ENCODE measurements around the gene CEP19.

CEP19 gene

GRCh38 chr3:196707566-196707965 is 4.5 kb downstream of the CEP19 start:
- no peak for DNase-seq

DNA sequence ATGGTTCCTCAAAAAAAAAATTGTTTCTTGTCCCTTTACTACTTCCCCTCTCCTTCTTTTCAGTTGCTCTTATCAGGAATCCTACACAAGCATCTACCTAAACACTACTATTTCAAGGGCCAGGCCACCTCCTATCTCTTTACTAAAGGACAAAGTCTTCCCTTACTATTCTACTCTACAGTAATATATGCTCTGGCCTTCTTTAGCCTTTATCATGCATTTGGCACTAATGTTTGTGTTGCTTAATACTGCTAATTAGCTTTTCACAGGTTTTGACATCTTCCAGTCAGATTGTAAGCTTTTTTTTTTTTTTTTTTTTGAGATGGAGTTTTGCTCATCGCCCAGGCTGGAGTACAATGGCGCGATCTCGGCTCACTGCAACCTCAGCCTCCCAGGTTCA is 5.3 kb downstream of the CEP19 start:
- no peak for DNase-seq

DNA sequence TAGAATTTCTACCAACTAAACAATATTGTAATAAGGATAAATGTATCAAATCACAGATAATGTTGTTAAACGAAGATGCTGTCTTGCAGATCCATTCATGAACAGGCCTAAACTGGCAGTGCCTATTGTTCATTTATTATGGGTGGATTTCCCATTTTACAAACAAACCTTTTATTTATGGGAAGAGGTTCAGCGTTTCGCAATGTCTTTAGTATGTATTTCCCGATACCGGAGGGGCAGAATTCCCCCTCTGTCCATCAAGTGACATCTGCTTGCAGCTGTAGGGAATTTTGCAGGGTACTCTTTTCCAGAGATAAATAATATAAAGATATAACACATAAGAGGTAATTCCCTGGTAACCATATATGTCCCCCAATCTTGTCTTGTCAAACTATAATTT is 5.7 kb downstream of the CEP19 start:
- DNase-seq = no peak

GRCh38 chr3:196700801-196701200 is 11.2 kb downstream of the CEP19 start:
- DNase-seq = peak; percentile 59 to 60

GRCh38 chr3:196699749-196700148 is 12.3 kb downstream of the CEP19 start:
- DNase-seq = no peak

DNA sequence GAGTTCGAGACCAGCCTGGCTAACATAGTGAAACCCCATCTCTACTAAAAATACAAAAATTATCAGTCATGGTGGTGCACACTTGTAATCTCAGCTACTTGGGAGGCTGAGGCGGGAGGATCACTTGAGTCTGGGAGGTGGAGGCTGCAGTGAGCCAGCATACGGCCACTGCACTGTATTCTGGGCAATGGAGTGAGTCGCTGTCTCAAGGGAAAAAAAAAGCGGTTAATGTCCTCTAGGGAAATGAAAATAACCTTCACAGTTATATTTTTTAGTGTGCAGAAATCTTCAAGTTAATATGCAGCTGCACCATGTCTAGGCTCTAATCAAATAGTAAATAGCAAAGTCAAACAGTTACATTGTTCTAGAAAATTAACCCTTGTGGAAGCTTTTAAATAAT is 14.8 kb downstream of the CEP19 start:
- no peak for DNase-seq

DNA sequence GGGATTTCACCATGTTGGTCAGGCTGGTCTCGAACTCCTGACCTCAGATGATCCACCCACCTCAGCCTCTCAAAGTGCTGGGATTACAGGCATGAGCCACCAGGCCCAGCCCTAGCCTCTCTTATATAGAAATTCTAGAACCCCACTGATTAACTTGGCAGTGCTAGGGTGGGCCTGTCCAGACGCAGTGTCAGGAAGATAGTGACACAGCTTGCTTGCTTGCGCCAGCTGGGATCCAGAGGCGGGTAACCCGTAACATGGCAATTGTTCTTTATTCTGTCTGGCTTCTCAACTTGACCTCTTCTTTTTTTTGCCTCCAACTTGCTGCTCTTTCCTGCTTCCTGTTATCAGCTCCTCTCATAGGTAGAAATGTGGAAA is 16.2 kb downstream of the CEP19 start:
- no peak for DNase-seq

GRCh38 chr3:196694941-196695848 is 16.9 kb downstream of the CEP19 start:
- DNase-seq = no peak

DNA sequence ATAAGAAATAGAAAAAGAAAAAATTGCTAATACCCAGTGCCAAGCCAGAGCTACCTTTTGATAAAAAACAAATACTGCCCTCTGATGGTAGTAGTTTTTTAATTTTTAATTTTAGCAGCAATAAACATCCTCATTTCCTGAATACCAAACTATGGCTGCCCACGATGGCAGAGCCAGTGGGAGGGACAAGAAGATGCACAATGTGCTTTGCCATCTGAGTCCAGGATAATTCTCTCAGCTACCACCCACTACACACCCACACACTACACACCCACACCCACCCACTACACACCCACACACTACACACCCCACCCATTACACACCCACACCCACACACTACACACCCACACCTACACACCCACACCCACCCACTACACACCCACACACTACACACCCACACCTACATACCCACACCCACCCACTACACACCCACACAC is 17.8 kb downstream of the CEP19 start:
- peak; percentile 61 to 66 for DNase-seq

- no peak for DNase-seq
Observed at GRCh38 chr3:196691386-196691785, 20.7 kb downstream of the CEP19 start.

DNA sequence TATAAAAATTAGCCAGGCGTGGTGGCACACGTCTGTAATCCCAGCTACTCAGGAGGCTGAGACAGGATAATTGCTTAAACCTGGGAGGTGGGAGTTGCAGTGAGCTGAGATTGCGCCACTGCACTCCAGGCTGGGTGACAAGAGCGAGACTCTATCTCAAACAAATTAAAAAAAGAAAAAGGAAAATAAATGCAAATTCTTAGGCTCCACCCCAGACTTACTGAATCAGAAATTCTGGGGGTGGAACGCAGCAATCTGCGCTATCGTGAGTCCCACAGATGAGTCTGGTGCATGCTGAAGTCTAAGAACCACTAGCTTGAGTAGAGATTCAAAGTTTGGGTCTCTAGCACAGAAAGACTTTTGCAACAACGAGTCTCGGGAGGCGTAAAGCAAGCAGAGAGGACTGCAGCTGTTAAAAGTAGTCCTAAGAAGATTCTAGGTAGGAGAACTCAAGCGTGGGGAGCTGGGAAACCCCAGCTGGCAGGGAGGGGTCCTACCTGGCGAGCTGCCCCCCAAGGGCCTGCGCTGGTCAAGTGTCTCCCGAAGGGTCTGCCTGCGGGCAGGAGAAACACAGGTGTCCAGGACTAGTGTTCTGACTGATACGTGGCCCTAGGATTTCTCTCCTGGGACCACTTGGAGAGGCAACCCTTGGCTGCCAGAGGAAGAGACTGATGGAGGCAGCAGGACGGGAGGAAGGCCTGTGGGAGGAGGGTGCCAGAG is 21.9 kb downstream of the CEP19 start:
- no peak for DNase-seq

DNA sequence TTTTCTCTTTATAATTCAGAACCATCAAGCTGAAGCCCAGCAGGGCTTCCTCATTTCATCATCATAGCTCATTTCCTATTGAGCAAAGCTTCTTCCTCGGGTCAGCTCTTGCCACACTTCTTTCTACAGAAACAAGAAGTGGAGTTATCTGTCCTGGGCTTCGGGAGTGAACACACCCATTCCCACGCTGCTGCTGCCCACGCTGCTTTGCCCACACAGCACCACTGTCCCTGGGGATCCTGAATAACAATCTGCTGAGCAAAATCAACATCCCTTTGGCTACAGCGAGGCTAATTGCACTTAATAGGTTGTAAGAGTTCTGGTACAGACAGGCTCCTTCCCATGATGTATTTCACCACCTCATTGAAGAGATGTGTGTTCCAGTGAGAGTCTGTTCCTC is 23.7 kb downstream of the CEP19 start:
- DNase-seq = peak; percentile 100

- no peak for DNase-seq
Observed at GRCh38 chr3:196686436-196686835, 25.6 kb downstream of the CEP19 start.

- DNase-seq = peak; percentile 82 to 90
Observed at GRCh38 chr3:196684548-196685407, 27.3 kb downstream of the CEP19 start.

- DNase-seq = no peak
Observed at GRCh38 chr3:196677931-196678330, 34.1 kb downstream of the CEP19 start.

DNA sequence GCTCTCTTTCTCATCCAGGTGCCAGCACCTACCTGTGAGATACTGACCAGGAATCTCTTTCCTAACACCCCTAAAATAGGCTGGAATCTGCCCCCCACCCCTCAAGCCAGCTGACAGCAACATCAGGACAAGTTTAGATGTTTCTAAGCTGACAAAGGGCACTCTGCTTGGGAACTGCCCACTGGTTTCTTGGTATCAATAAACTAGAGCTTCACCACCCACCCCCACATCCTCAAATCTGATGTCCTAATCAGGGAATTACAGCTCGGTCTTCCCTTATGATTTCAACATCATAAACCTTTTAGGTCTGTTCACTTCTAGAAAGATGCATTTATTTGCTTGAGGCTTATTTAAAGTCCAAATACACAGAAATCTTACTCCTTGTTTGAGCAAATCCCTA is 34.7 kb downstream of the CEP19 start:
- no peak for DNase-seq

GRCh38 chr3:196673632-196674031 is 38.4 kb downstream of the CEP19 start:
- no peak for DNase-seq

- DNase-seq = no peak
Observed at GRCh38 chr3:196670339-196670738, 41.7 kb downstream of the CEP19 start.

- DNase-seq = no peak
Observed at GRCh38 chr3:196667056-196667825, 44.8 kb downstream of the CEP19 start.

- DNase-seq = no peak
Observed at GRCh38 chr3:196666001-196666867, 45.8 kb downstream of the CEP19 start.
